Measurements from ENCODE around the gene EXOSC9. TPM values are rescaled to one million over a fixed set of nuclear protein-coding genes. Genes with fewer than 3 reads are reported as not detected.
"Not testable (repeated sequence)": the region's sequence is repeated elsewhere in the genome, so short reads cannot be mapped to it uniquely, and the experiment has no call there.

The EXOSC9 gene
- polyA plus RNA-seq, 1 of the 3 experiments (the other 2 are of a cell fraction), result 38.8 TPM

GRCh38 chr4:121800961-121801714, at the start of gene EXOSC9 (continued):
- TF ChIP-seq REST (IDR thresholded peaks at IDR 0.05; ENCODE audit: low read depth, low read length) (0 out of 2 replicates have a peak, but pooled peaks have one; percentile 7), FOSL2 (IDR thresholded peaks at IDR 0.05; ENCODE audit: borderline replicate concordance, low read depth) (no peak), TAF1 (IDR thresholded peaks at IDR 0.05; ENCODE audit: borderline replicate concordance, low read depth, low read length) (peak; percentile 77), GATA2 (CRISPR knock-in tag; IDR thresholded peaks at IDR 0.05) (no peak), JUND (IDR thresholded peaks at IDR 0.05) (no peak), TEAD4 (IDR thresholded peaks at IDR 0.05; ENCODE audit: borderline replicate concordance, insufficient read depth) (no peak), SMC3 (IDR thresholded peaks at IDR 0.05; ENCODE audit: low read depth, low read length) (no peak), RCOR1 (IDR thresholded peaks at IDR 0.05; ENCODE audit: low read length) (no peak), MXI1 (IDR thresholded peaks at IDR 0.05; ENCODE audit: low read depth, low read length) (peak; percentile 72), PBX3 (IDR thresholded peaks at IDR 0.05) (no peak), CHD2 (IDR thresholded peaks at IDR 0.05; ENCODE audit: low read length, partially characterized antibody) (peak; percentile 70)

GRCh38 chr4:121752142-121752541, 49.0 kb upstream of the EXOSC9 start:
- H4K20me1 ChIP-seq (ENCODE audit: insufficient read depth); CTCF ChIA-PET; H3F3A ChIP-seq (replicated peaks; ENCODE audit: insufficient read depth); H3K27me3 ChIP-seq (ENCODE audit: insufficient read depth); H2AFZ ChIP-seq (ENCODE audit: low read depth); H3K4me1 ChIP-seq (ENCODE audit: control insufficient read depth in 1 of 2, insufficient read depth in 2 of 2, low read depth in 1 of 2, low read length in 1 of 2); H3K36me3 ChIP-seq (replicated peaks in 1 of 2; ENCODE audit: control insufficient read depth in 1 of 2, insufficient read depth in 2 of 2, low read length in 1 of 2); H3K9me2 ChIP-seq; DNase-seq; H3K4me2 ChIP-seq; H3K4me3 ChIP-seq (ENCODE audit: low read depth in 2 of 2, low read length in 1 of 2); POLR2A ChIA-PET; H3K79me2 ChIP-seq (ENCODE audit: insufficient read depth); H3K9me3 ChIP-seq; H3K9ac ChIP-seq; H3K27ac ChIP-seq (ENCODE audit: low read depth in 2 of 2, low read length in 1 of 2): not testable (repeated sequence)
- WGBS (ENCODE audit: low lambda C conversion rate), result 8% methylated on average over 1 of the region's 1 CpG
